K562 (cell line): Measurements from ENCODE around the gene NEB. TPM values are rescaled to one million over a fixed set of nuclear protein-coding genes. Genes with fewer than 3 reads are reported as not detected.
"Not testable (repeated sequence)": the region's sequence is repeated elsewhere in the genome, so short reads cannot be mapped to it uniquely, and the experiment has no call there.

Source experiments
- ATAC-seq: fragments of 200-7000 bp; cut with Tn5 transposase; 3 replicates; pipeline ENCODE4 v1.9.1; 2020; ENCODE audit warnings: moderate library complexity
- BruUV-seq: library from RNA; stranded (reverse); fragments of 400-500 nt; replicated peaks from 2 replicates; lab custom pipeline; 2021; lab: Mats Ljungman, UMichigan
- CTCF ChIA-PET: fragments of 300-600 bp; formaldehyde crosslinking; extraction: SDS; loops from one replicate; lab custom pipeline; 2021; ENCODE audit warnings: low intra/inter-chr PET ratio; lab: Yijun Ruan, JAX
- POLR2A ChIA-PET: fragments of 300-600, 350-650 bp; sonication (Branson Sonifier 250); formaldehyde crosslinking; extraction: SDS; loops from one replicate; lab custom pipeline; 2021; ENCODE audit warnings: antibody characterized with exemption, inconsistent platforms; lab: Yijun Ruan, JAX
- DNase-seq, 4 experiments: peaks; one replicate each; pipeline versions ENCODE4 v3.0.0 to v3.0.0-alpha.2; 2011 to 2018; ENCODE audit warnings: low spot score in 3 of 4, mixed read lengths in 3 of 4; ENCODE audit errors: extremely low read depth in 1 of 4
- FAIRE-seq: peaks from 2 replicates; lab custom pipeline; 2011; peaks lifted over from hg19 to GRCh38; lab: Jason Lieb, UNC
- H2AFZ ChIP-seq: 2 replicates; pipeline ENCODE4 v1.6.0; 2011; ENCODE audit warnings: low read depth, low read length, control low read depth, inconsistent platforms
- H3K27ac ChIP-seq: fragments of 200-600 bp; 3 replicates; pipeline ENCODE4 v1.8.0; 2011; ENCODE audit warnings: low read depth, mild to moderate bottlenecking, control low read depth, inconsistent platforms, low read length, moderate library complexity, mixed read lengths; ENCODE audit errors: extremely low read depth
- H3K27me3 ChIP-seq, 2 experiments: fragments of 300-600 bp in 1 of 2; 2 replicates in 1 of 2; 3 replicates in 1 of 2; pipeline versions ENCODE4 v1.6.0 to v1.8.0; 2011; ENCODE audit warnings: inconsistent platforms in 2 of 2, low read length in 2 of 2, mild to moderate bottlenecking in 1 of 2, mixed read lengths in 1 of 2, moderate library complexity in 1 of 2; ENCODE audit not compliant: control insufficient read depth in 2 of 2, insufficient read depth in 2 of 2
- H3K36me3 ChIP-seq: fragments of 300-600 bp; 3 replicates; pipeline ENCODE4 v1.8.0; 2011; ENCODE audit warnings: mild to moderate bottlenecking, low read length, inconsistent platforms; ENCODE audit not compliant: control insufficient read depth, insufficient read depth
- H3K4me1 ChIP-seq, 2 experiments: fragments of 200-600 bp in 1 of 2; replicated peaks in 1 of 2; 2 replicates in 1 of 2; 3 replicates in 1 of 2; pipeline versions ENCODE4 v1.5.1 to v1.8.0; 2011; ENCODE audit warnings: inconsistent platforms in 2 of 2, low read length in 2 of 2, mild to moderate bottlenecking in 1 of 2, mixed read lengths in 1 of 2, moderate library complexity in 1 of 2; ENCODE audit not compliant: control insufficient read depth in 2 of 2, insufficient read depth in 2 of 2
- H3K4me2 ChIP-seq: 2 replicates; pipeline ENCODE4 v1.6.1; 2011; ENCODE audit warnings: low read length, control low read depth, inconsistent platforms, mixed read lengths; ENCODE audit not compliant: insufficient read depth
- H3K4me3 ChIP-seq: fragments of 200-600 bp; sonication (generic), shearing (Covaris generic); 2 replicates; pipeline ENCODE4 v1.5.1; 2016; ENCODE audit warnings: control low read depth, inconsistent platforms
- H3K79me2 ChIP-seq: fragments of 200-600 bp; 3 replicates; pipeline ENCODE4 v1.8.0; 2011; ENCODE audit warnings: low read length, inconsistent platforms; ENCODE audit not compliant: control insufficient read depth, insufficient read depth
- H3K9ac ChIP-seq, 2 experiments: 2 replicates each; pipeline versions ENCODE4 v1.6.0 to v1.6.1; 2011; ENCODE audit warnings: low read depth in 2 of 2, low read length in 2 of 2, control low read depth in 1 of 2, inconsistent platforms in 1 of 2, mild to moderate bottlenecking in 1 of 2, mixed read lengths in 1 of 2; ENCODE audit not compliant: insufficient read depth in 1 of 2
- H3K9me1 ChIP-seq: one replicate; pipeline ENCODE4 v1.6.0; 2011; ENCODE audit warnings: inconsistent platforms, mild to moderate bottlenecking, low read length, moderate library complexity; ENCODE audit not compliant: control insufficient read depth, insufficient read depth
- H3K9me3 ChIP-seq: replicated peaks from 2 replicates; pipeline ENCODE4 v1.5.1; 2011; ENCODE audit warnings: low read depth, low read length, inconsistent platforms; ENCODE audit not compliant: control insufficient read depth, insufficient read depth
- H4K20me1 ChIP-seq: replicated peaks from 2 replicates; pipeline ENCODE4 v1.6.1; 2011; ENCODE audit warnings: low read length, inconsistent platforms, mixed read lengths; ENCODE audit not compliant: control insufficient read depth, insufficient read depth
- WGBS: fragments of 100-300 bp; shearing (Covaris generic); methylation state at CpG from one replicate; pipeline ENCODE4 v1.1.6; 2016; ENCODE audit warnings: low coverage, mixed read lengths; ENCODE audit not compliant: insufficient coverage; ENCODE audit errors: missing lambda C conversion rate; 5-methylcytosine and 5-hydroxymethylcytosine counted together
- in situ Hi-C: fragments of 300-500 bp; cut with MboI; formaldehyde crosslinking; loops from 4 replicates; pipeline ENCODE4 v1.15.0; 2018; ENCODE audit warnings: inconsistent platforms, mixed read lengths
- intact Hi-C: fragments of 100-400 bp; cut with micrococcal nuclease; formaldehyde crosslinking; loops from 2 replicates; pipeline ENCODE4 v1.14.2; 2022
- polyA plus RNA-seq, 8 experiments: library from polyadenylated mRNA; depleted of rRNA in 4 of 8; stranded (reverse) in 5 of 8; unstranded in 3 of 8; fragments of >200 nt; fragmentation: Nextera tagmentation in 2 of 8; fragmentation: Illumina TruSeq in 1 of 8; extraction: Ambion mirVana in 2 of 8; extraction: Trizol in 1 of 8; gene quantifications; 2 replicates each; pipeline versions ENCODE4 v1.2.1 to v1.2.3, GENCODE V29; 2011 to 2014; ENCODE audit warnings: inconsistent platforms in 1 of 8, missing spikeins in 1 of 8
- total RNA-seq, 7 experiments: library from RNA; depleted of rRNA in 6 of 7; stranded (reverse); fragments of >200 nt in 6 of 7; fragmentation: Illumina TruSeq in 2 of 7; extraction: Trizol in 2 of 7; gene quantifications; 2 replicates each; pipeline versions ENCODE4 v1.2.1 to v1.2.3, GENCODE V29; 2011 to 2021; ENCODE audit warnings: low replicate concordance in 1 of 7

The NEB gene
- total and polyA plus RNA-seq, 9 of the 15 experiments (the other 6 are each of a cell fraction or from before 2014, with no cell fraction given): 1.7 to 3.8 (median 2.9) TPM

DNA sequence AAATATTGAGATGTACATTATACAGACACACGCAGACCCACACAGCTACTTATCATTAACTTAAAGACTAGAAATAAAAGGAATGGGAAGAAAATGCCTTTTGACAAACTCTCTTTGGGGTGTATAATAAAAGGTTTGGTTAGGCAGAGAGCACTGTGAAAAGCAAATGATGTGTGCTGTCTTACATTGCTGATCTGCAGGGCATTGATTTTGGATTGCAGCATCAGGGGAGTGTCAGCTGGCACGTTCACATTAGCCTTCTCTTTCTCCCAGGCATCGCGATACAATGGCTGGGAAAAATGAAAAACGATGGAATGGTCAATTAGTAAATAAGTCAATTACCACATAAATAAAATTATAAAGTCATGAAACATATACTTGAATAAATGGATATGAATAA is 131.9 kb downstream of the NEB start:
- H3K9ac ChIP-seq, H2AFZ ChIP-seq, DNase-seq, H4K20me1 ChIP-seq, CTCF ChIA-PET, H3K79me2 ChIP-seq, POLR2A ChIA-PET, H3K36me3 ChIP-seq, H3K27ac ChIP-seq, ATAC-seq, H3K4me3 ChIP-seq, H3K4me2 ChIP-seq, H3K9me1 ChIP-seq, H3K9me3 ChIP-seq, BruUV-seq, FAIRE-seq, H3K4me1 ChIP-seq, intact Hi-C loops, H3K27me3 ChIP-seq: not testable (repeated sequence)
- no CpG with 5 or more reads among the region's 5 CpGs for WGBS
- in situ Hi-C loops: loop anchor here (25.0 kb wide), 1 partner anchor 410 kb away; no protein-coding TSS in a partner anchor

DNA sequence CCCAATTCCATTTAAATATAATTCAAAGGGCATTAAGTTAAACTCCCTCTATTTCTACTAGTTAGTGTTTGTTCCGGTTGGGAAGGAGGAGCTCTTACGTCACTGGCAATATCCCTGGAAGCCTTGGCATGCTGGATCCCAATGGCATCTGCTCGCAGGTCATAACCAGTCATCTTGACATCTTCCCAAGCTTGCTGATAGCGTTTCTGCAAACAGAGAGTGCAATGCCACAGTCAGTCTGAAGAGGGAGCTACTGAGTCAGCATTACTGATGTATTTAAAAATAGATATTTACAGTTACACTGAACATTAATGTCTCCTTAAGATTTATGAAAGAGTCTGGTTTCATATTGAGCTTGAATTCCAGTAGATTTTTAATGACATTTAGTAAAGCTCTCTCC is 132.5 kb downstream of the NEB start:
- not testable (repeated sequence) for H3K79me2 ChIP-seq, BruUV-seq

DNA sequence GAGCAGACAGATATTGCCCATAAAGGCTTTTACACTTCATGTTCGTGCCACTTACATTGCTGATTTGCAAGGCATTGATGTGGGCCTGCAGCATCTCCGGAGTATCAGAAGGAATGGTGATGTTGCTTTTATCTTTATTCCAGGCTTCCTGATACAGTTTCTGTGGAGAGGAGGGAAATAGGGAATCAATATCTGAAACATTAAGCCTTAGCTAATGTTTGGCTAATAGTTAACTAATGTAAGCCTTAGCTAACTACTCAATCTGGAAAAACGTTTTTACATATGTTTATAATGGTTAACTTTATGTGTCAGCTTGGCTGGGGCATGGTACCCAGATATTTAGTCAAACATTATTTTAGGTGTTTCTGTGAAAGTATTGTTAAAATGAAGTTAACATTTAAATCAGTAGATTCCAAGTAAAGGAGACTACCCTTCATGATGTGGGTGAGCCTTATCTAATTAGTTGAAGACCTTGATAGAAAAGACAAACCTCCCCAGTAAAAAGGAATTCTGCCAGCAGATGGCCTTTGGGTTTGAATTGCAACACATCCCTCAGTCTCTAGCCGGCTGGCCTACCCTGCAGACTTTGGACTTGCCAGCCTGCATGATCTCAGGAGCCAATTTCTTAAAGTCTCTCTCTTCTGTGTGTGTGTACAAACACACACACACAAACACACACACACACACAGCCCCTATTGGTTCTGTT is 137.2 kb downstream of the NEB start:
- H4K20me1 ChIP-seq, in situ Hi-C loops: not testable (repeated sequence)

More for the DNA sequence above, 132.5 kb downstream of the NEB start:
- in situ Hi-C loops: loop anchor here (25.0 kb wide), 1 partner anchor 410 kb away; no protein-coding TSS in a partner anchor
- H3K27ac ChIP-seq, H3K9me1 ChIP-seq, H3K27me3 ChIP-seq, H3K4me2 ChIP-seq, H3K9ac ChIP-seq, intact Hi-C loops, FAIRE-seq, CTCF ChIA-PET, POLR2A ChIA-PET, H2AFZ ChIP-seq, H3K9me3 ChIP-seq, H3K36me3 ChIP-seq, DNase-seq, H3K4me3 ChIP-seq, H4K20me1 ChIP-seq, H3K4me1 ChIP-seq: not testable (repeated sequence)
- no CpG with 5 or more reads among the region's 4 CpGs for WGBS
- ATAC-seq: peak; percentile 74

DNA sequence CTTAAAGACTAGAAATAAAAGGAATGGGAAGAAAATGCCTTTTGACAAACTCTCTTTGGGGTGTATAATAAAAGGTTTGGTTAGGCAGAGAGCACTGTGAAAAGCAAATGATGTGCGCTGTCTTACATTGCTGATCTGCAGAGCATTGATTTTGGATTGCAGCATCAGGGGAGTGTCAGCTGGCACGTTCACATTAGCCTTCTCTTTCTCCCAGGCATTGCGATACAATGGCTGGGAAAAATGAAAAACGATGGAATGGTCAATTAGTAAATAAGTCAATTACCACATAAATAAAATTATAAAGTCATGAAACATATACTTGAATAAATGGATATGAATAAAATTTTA is 142.4 kb downstream of the NEB start:
- H3K79me2 ChIP-seq, ATAC-seq, H3K36me3 ChIP-seq, in situ Hi-C loops, CTCF ChIA-PET, intact Hi-C loops, H3K4me2 ChIP-seq, H2AFZ ChIP-seq, H3K9me1 ChIP-seq, H3K27me3 ChIP-seq, H3K4me3 ChIP-seq, H3K4me1 ChIP-seq, H3K9ac ChIP-seq, BruUV-seq, POLR2A ChIA-PET, H3K9me3 ChIP-seq, FAIRE-seq, H4K20me1 ChIP-seq, H3K27ac ChIP-seq, DNase-seq: not testable (repeated sequence)
- WGBS: 28% methylated on average over 4 of the region's 4 CpGs

More for the DNA sequence above, 137.2 kb downstream of the NEB start:
- peak; percentile 53; the same call in 2 of the 3 replicates for ATAC-seq
- H3K4me1 ChIP-seq, H3K27ac ChIP-seq, H3K79me2 ChIP-seq, H3K9ac ChIP-seq, H3K36me3 ChIP-seq, H3K4me3 ChIP-seq, H3K9me1 ChIP-seq, intact Hi-C loops, H3K4me2 ChIP-seq, FAIRE-seq, BruUV-seq, H2AFZ ChIP-seq, POLR2A ChIA-PET, DNase-seq, H3K9me3 ChIP-seq, H3K27me3 ChIP-seq, CTCF ChIA-PET: not testable (repeated sequence)
- no CpG with 5 or more reads among the region's 4 CpGs for WGBS
